Subcutaneous abdominal adipose tissue (tissue), 5 donors: Measurements from ENCODE around the gene ESD.

Experiments
- H3K27ac ChIP-seq: one replicate; pipeline ENCODE4 v1.7.0; 2013; ENCODE audit warnings: low read depth, mild to moderate bottlenecking, inconsistent platforms, low read length, moderate library complexity
- H3K27me3 ChIP-seq, 5 donors: one replicate each; pipeline ENCODE4 v1.7.0; 2013; ENCODE audit warnings: low read length in 5 of 5, inconsistent platforms in 1 of 5; ENCODE audit not compliant: control insufficient read depth in 5 of 5, insufficient read depth in 4 of 5
- H3K36me3 ChIP-seq, 5 donors: one replicate each; pipeline ENCODE4 v1.7.0; 2013; ENCODE audit warnings: low read length in 5 of 5; ENCODE audit not compliant: control insufficient read depth in 5 of 5, insufficient read depth in 5 of 5
- H3K4me1 ChIP-seq, 5 donors: one replicate each; pipeline ENCODE4 v1.7.0; 2013; ENCODE audit warnings: low read length in 5 of 5, mild to moderate bottlenecking in 3 of 5, moderate library complexity in 1 of 5; ENCODE audit not compliant: control insufficient read depth in 5 of 5, insufficient read depth in 5 of 5
- H3K4me3 ChIP-seq, 5 donors: one replicate each; pipeline ENCODE4 v1.7.0; 2013; ENCODE audit warnings: low read length in 5 of 5, low read depth in 1 of 5
- H3K9ac ChIP-seq, 5 donors: one replicate each; pipeline ENCODE4 v1.7.0; 2013; ENCODE audit warnings: low read length in 5 of 5, mild to moderate bottlenecking in 4 of 5, moderate library complexity in 3 of 5
- H3K9me3 ChIP-seq, 5 donors: one replicate each; pipeline ENCODE4 v1.7.0; 2013; ENCODE audit warnings: low read length in 5 of 5; ENCODE audit not compliant: control insufficient read depth in 5 of 5
- donor health status: healthy.
- donor health status: healthy.
- donor health status: healthy.
- donor health status: healthy.
- donor health status: healthy.

Gene ESD

DNA sequence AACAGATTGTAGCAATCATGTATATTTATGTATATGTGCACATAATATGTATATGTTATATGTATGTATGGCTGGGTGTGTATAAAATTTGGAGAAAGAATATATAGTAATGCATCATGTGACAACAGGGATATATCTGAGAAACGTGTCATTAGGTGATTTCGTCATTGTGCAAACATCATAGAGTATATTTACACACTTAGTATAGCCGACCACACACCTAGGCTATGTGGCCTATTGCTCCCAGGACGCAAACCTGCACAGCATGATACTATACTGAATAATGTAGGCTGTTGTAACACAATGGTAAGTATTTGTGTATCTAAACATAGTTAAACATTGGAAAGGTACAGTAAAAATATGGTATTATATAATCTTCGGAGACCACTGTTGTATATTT, 43.8 kb downstream of the ESD start:
- Histone ChIP-seq H3K27me3 (peaks cover 0 to 3% (median 0%) of the 10 kb centered on the region in 5 donors), H3K4me3 (no peak overlapping the region), H3K9me3 (no peaks in the 10 kb centered on the region), H3K4me1 (peaks cover 0 to 18% (median 13%) of the 10 kb centered on the region in 5 donors), H3K9ac (no peak overlapping the region), H3K27ac (no peak overlapping the region), H3K36me3 (peaks cover 6 to 21% (median 14%) of the 10 kb centered on the region in 5 donors)

DNA sequence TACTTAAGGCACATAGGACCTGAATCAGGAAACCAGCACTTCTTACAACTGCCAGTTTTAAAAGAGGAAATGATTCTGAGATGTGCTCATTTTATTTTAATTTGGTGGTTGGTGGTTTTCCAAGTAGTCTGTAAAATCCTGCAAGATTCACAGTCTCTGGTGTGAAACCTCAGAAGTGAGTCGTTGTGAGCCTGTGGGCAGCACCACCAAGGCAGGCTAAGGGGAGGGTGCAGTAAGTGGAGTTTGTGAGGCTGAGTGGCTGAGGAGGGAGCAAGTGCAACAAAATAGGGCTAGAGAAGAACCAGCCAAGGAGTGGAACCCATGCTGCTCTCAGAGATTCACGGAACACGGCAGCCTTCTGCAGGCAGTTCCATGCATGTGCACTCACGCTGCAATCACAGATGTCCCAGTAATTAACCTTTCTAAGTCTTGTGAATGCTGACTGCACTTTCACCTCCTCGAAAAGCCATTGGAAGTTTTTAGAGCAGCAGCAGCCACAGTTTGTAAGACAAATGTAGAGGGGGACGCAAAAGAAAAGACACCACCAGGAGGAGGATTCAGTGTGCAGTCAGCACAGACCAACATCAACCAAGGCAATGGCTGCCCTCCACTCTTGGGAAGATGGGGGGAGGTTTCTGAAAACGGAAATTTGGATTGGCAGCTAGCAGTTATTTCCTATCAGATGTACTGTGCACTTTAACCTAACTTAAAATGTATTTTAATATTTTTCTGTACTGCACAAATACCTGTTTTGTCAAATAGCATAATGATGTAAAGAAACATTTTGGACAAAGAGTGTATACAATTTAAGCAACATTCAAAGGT, 44.9 kb downstream of the ESD start:
- Histone ChIP-seq H3K4me3 (no peak overlapping the region), H3K27ac (no peak overlapping the region), H3K27me3 (peaks cover 0 to 3% (median 0%) of the 10 kb centered on the region in 5 donors), H3K36me3 (peaks cover 10 to 26% (median 19%) of the 10 kb centered on the region in 5 donors), H3K4me1 (peaks cover 0 to 18% (median 11%) of the 10 kb centered on the region in 5 donors), H3K9me3 (no peaks in the 10 kb centered on the region), H3K9ac (no peak overlapping the region)

DNA sequence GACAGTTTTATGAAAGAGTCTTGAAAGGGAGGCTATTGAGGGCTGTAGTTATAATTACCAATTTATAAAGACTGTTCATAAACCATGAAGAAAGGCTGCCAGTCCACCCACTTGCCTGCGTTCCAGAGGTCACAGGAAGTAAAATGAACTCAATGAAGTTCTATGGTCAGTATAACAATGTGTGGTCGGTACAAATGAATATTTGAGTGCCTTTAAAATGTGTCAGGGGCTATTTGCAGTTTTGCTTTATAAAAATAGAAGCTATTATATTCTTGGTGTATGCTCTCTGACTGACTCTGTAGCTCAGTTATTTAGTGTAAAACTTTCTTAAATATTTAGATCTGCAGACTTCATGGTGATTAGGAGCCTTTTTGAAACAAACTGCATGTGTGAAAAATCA, 47.0 kb downstream of the ESD start:
- Histone ChIP-seq H3K9me3 (no peaks in the 10 kb centered on the region), H3K36me3 (peaks cover 15 to 40% (median 26%) of the 10 kb centered on the region in 5 donors), H3K4me3 (no peak overlapping the region), H3K9ac (no peak overlapping the region), H3K27ac (no peak overlapping the region), H3K27me3 (no peaks in the 10 kb centered on the region), H3K4me1 (peaks cover 0 to 16% (median 7%) of the 10 kb centered on the region in 5 donors)

DNA sequence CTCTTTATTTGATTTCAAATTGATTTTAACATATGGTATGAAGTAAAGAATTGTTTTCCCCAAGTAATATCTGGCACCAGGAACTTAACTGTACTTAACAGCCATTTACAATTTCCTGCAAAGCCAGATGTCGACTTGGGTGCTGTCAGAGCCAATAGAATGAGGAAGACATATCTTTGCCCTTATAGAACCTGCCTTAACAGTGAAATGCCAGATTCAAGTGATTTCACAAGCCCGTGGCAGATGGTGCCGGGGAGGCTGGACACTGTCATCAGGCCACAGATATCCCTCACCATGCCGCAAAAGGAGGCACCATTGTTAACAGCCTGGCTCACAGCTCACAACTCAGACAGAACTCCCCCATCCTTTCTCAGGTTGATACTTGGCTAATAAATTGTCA, 48.7 kb downstream of the ESD start:
- no peak overlapping the region for H3K4me3 ChIP-seq

DNA sequence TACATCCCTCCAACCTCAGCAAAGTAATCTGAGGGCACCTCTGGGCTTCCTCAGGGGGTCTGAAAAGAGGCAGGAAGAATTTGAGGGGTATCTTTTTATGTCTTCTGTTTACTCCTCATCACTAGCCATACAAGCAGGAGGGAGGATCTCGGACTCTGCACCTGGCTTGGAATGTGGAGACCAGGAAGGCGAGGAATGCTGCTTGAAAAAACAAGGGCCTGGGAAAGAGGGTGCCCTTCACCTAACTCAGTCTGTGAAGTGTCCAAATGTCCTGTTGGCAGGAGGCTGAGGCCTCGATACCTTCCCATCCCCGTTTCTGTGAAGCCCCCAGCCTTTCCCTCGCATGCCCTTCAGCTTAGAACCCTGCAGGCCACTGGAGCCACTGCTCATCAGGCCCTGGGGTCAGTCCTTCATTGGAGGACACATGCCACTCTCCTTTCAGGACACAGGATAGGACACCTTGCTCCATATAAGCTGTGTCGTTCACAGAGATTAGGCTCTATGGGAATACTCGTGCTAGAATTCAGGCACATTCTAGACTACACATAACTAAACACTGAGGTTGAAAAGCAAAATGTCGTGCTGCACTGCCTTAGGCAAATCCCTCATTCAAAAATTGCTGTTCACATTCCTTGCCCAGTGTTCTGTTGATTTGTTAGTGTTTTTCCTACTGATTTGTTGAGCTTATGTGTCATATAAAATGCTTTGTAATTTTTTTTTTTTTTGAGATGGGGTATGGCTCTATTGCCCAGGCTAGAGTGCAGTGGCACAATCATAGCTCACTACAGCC, 49.7 kb downstream of the ESD start:
- Histone ChIP-seq H3K27me3 (no peaks in the 10 kb centered on the region), H3K36me3 (peaks cover 15 to 42% (median 26%) of the 10 kb centered on the region in 5 donors), H3K4me1 (peaks cover 0 to 14% (median 7%) of the 10 kb centered on the region in 5 donors), H3K27ac (no peak overlapping the region), H3K9ac (no peak overlapping the region), H3K4me3 (no peak overlapping the region), H3K9me3 (no peaks in the 10 kb centered on the region)

More for the DNA sequence above, 48.7 kb downstream of the ESD start:
- no peak overlapping the region for H3K9ac ChIP-seq
- H3K9me3 ChIP-seq, result no peaks in the 10 kb centered on the region
- peaks cover 15 to 41% (median 26%) of the 10 kb centered on the region in 5 donors for H3K36me3 ChIP-seq
- H3K4me1 ChIP-seq, result peaks cover 0 to 16% (median 7%) of the 10 kb centered on the region in 5 donors
- no peaks in the 10 kb centered on the region for H3K27me3 ChIP-seq
- no peak overlapping the region for H3K27ac ChIP-seq

DNA sequence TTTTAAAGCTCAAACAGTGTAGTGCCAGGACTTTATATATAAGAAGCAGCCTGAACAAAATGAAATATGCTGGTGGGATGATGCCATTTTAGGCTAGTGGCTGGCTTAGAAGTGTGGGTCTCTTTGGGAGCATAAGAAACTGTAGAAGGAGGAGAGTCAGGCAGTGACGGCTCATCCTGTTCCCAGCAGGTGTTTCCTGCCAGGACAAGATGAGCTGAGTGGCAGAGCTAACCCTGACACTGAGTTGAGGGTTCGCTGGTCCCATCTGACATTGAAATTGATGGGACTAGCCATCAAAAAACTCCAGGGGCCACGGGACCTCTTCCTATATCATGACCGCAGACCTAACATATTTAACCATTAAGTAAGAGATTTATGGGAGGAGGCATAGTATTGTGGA, 51.3 kb downstream of the ESD start:
- Histone ChIP-seq H3K4me1 (peaks cover 0 to 5% (median 0%) of the 10 kb centered on the region in 5 donors), H3K36me3 (peaks cover 20 to 56% (median 30%) of the 10 kb centered on the region in 5 donors)

DNA sequence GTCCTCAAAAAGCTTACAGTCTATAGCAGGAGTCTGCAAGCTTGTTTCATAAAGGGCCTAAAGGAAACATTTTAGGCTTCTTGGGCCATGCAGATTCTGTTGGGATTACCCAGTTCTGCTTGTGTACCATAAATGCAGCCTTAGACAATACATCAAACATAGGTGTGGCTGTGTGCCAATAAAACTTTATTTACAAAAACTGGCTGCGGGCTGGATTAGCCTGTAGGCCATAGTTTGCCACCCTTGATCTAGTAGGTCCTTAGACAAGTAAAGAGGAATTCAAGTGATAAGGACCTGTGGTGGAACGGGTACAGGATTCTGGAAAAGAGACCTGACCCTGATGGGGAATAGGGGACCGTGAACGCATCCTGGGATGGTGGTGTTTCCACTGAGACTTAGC, 51.9 kb downstream of the ESD start:
- Histone ChIP-seq H3K27ac (no peak overlapping the region), H3K36me3 (peaks cover 18 to 53% (median 24%) of the 10 kb centered on the region in 5 donors), H3K27me3 (no peaks in the 10 kb centered on the region), H3K9me3 (no peaks in the 10 kb centered on the region), H3K4me1 (peaks cover 0 to 5% (median 0%) of the 10 kb centered on the region in 5 donors), H3K9ac (no peak overlapping the region), H3K4me3 (no peak overlapping the region)

More for the DNA sequence above, 51.3 kb downstream of the ESD start:
- Histone ChIP-seq H3K27ac (no peak overlapping the region), H3K9me3 (no peaks in the 10 kb centered on the region), H3K4me3 (no peak overlapping the region), H3K27me3 (no peaks in the 10 kb centered on the region), H3K9ac (no peak overlapping the region)

DNA sequence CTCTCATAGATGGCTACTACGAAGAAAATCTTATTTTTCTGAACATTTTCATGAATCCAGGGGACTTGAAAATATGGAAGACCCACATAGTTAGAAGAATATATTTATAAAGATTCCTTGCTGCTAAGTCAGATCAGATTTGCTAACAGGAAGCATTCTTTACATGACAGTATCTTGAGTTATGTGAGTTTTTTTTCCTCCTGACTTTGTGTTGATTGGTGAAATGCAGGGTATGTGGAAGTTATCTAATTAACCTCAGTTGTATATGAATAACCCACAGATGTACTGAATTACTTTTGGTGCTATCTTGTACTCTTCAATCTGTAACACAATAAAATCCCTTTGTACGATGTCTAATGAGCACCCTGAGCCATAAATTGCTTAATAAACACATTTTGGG, 53.8 kb downstream of the ESD start:
- no peaks in the 10 kb centered on the region for H3K9me3 ChIP-seq
- H3K27me3 ChIP-seq, result no peaks in the 10 kb centered on the region
- no peak overlapping the region for H3K9ac ChIP-seq
- no peak overlapping the region for H3K4me3 ChIP-seq
- H3K27ac ChIP-seq, result no peak overlapping the region
- peaks cover 0 to 2% (median 0%) of the 10 kb centered on the region in 5 donors for H3K4me1 ChIP-seq
- H3K36me3 ChIP-seq, result peaks cover 11 to 50% (median 17%) of the 10 kb centered on the region in 5 donors

DNA sequence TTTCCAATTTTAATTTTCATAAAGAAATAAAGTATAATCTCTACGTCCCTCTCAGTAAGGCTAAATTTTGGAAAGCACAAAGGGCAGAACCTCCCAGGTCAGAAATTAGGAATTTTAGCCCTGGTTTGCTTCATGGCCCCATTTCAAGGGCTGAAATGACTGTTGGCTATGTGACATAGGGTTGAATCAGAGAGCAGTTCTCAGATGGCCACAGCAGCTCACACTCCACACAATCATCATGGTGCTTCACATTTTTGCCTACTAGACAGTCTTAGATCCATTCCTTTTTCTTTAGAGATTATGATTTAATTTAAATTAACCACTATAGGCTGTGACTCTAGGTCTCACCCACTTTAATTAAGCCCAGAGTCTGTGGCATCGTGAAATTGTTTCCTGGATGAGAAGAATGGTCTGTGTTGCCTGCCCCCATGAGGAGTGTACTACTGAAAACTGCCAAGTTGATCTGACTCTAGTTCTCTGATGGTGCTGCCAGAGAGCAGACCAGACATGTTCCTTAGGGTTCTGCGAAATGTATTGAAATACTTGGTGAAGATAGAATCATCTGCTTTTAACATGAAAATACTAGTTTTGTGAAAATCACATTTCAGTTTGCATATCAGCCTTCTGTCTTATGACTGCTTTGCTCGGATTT, 57.4 kb downstream of the ESD start:
- H3K9me3 ChIP-seq, result no peaks in the 10 kb centered on the region
- H3K9ac ChIP-seq, result no peak overlapping the region
- peaks cover 0 to 5% (median 2%) of the 10 kb centered on the region in 5 donors for H3K4me1 ChIP-seq
- no peak overlapping the region for H3K27ac ChIP-seq
- no peaks in the 10 kb centered on the region for H3K27me3 ChIP-seq
- H3K4me3 ChIP-seq, result no peak overlapping the region
- H3K36me3 ChIP-seq, result peaks cover 12 to 36% (median 15%) of the 10 kb centered on the region in 5 donors
